HG03432 (cell line): ENCODE results near the gene SH3RF3.

ENCODE experiments used
- ATAC-seq: cut with Tn5 transposase; IDR thresholded peaks from one replicate; pipeline ENCODE4 v1.9.1; 2021; ENCODE audit warnings: mild to moderate bottlenecking, moderate library complexity; ENCODE audit not compliant: unreplicated experiment

Gene SH3RF3

GRCh38 chr2:109233643-109234042 lies 104.6 kb downstream of the SH3RF3 start:
- ATAC-seq: no peak

- no peak for ATAC-seq
Measured at GRCh38 chr2:109234355-109234754, 105.3 kb downstream of the SH3RF3 start.

GRCh38 chr2:109236147-109236546 lies 107.1 kb downstream of the SH3RF3 start:
- ATAC-seq: no peak

- no peak for ATAC-seq
Measured at GRCh38 chr2:109237792-109238191, 108.8 kb downstream of the SH3RF3 start.

- ATAC-seq: peak; percentile 84
Measured at GRCh38 chr2:109238580-109238979, 109.6 kb downstream of the SH3RF3 start.

- ATAC-seq: no peak
Measured at GRCh38 chr2:109239720-109240119, 110.7 kb downstream of the SH3RF3 start.

- ATAC-seq: no peak
Measured at GRCh38 chr2:109242210-109242653, 113.2 kb downstream of the SH3RF3 start.

GRCh38 chr2:109242654-109243331 lies 113.8 kb downstream of the SH3RF3 start:
- no peak for ATAC-seq

GRCh38 chr2:109243526-109244303 lies 114.7 kb downstream of the SH3RF3 start:
- ATAC-seq: no peak

GRCh38 chr2:109244304-109244582 lies 115.2 kb downstream of the SH3RF3 start:
- no peak for ATAC-seq

GRCh38 chr2:109244750-109245382 lies 115.9 kb downstream of the SH3RF3 start:
- no peak for ATAC-seq

- no peak for ATAC-seq
Measured at GRCh38 chr2:109246176-109246575, 117.2 kb downstream of the SH3RF3 start.

GRCh38 chr2:109246616-109247015 lies 117.6 kb downstream of the SH3RF3 start:
- no peak for ATAC-seq

GRCh38 chr2:109247340-109247739 lies 118.3 kb downstream of the SH3RF3 start:
- ATAC-seq: no peak

GRCh38 chr2:109247812-109248211 lies 118.8 kb downstream of the SH3RF3 start:
- ATAC-seq: no peak

- no peak for ATAC-seq
Measured at GRCh38 chr2:109248590-109248989, 119.6 kb downstream of the SH3RF3 start.

- no peak for ATAC-seq
Measured at GRCh38 chr2:109253217-109253616, 124.2 kb downstream of the SH3RF3 start.

- ATAC-seq: peak; percentile 75
Measured at GRCh38 chr2:109254174-109254904, 125.3 kb downstream of the SH3RF3 start.

- ATAC-seq: no peak
Measured at GRCh38 chr2:109255654-109256053, 126.6 kb downstream of the SH3RF3 start.

- ATAC-seq: no peak
Measured at GRCh38 chr2:109256111-109256510, 127.1 kb downstream of the SH3RF3 start.

- ATAC-seq: no peak
Measured at GRCh38 chr2:109256921-109257320, 127.9 kb downstream of the SH3RF3 start.
